GM19468 (cell line): ENCODE data around the gene DSCAML1.

Experiments
- ATAC-seq: cut with Tn5 transposase; IDR thresholded peaks from one replicate; pipeline ENCODE4 v1.9.1; 2021; ENCODE audit warnings: mild to moderate bottlenecking, moderate library complexity, moderate number of reproducible peaks; ENCODE audit not compliant: unreplicated experiment; ENCODE audit errors: extremely low read depth

DSCAML1 gene

DNA sequence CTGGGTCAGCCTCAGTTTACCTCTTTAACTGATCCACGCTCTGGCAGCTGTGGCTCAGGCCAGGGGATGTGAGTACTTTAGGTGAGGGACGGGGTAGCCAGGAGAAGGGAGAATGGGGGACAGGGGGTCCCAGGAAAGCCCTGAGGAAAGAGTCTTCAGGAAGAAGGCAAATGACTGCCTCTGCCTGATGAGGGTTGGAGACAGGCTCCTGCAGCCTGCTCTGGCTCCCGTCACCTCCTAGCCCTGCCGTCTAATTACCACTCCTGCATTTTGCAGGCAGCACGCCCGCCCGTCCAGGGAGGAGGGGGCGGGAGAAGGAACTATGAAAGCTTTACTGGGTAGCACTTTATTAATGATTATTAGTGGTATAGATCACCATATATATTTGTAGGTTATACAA, 352.8 kb downstream of the DSCAML1 start:
- ATAC-seq, result no peak

DNA sequence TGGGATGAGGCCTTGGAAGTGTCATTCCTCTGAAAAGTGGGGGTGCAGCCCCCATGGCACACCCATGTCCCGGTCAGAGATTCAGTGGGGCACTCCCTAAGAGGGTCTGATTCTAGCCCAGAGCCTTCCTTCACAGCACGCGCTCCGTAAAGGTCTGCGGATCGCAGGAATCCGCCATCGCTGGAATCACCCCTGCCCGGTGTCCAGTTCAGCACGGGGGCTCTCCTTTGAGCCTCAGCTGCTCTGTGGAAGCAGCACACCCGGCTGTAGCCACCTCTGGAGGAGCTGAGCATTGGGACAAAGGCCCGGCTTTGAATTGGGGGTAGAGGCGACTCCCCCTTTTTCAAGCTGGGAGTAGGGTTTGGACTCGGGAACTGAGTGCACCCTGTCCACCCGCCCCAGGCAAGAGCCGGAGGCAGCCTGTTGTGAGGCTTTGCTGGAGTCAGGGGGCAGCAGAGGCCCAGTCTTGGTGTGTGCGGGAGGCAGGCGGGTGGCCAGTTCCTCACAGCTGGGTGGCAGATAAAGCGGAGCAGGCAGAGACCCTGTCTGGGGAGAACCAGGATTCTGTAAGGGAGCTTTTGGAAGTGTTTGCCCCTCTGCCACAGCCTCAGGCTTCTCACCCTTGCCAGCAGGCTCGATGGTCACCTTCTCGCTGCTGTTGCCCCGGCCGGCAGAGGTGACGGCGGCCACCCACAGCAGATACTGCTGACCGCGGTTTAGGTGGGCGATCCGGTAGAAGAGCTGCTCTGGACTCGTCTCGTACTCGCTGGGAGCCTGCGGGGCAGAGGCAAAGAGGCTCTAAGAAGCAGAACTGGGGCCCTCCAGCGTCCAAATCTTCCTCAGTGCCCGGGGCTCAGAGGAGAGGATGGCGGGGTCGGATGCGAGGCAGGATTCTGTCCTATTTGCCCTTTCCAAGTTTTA, 353.5 kb downstream of the DSCAML1 start:
- ATAC-seq, result no peak

DNA sequence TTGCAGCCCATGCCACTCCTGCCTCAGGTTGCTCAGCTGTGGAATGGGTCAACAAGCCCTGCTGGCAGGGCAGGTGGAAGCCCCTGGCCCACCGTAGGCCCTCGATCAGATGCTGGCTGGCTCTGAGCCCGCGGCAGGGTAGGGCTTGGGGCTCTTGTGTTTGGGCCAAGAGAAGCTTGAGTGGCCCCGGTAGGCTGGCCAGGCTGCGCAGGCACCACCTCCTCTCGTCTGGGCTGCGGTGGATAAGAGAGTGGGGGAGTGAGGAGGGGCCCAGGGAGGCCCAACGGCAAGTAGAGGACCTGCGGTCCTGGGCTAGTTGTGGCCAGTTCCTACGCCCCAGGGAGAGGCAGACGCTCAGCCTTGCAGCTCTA, 354.2 kb downstream of the DSCAML1 start:
- ATAC-seq, result no peak

DNA sequence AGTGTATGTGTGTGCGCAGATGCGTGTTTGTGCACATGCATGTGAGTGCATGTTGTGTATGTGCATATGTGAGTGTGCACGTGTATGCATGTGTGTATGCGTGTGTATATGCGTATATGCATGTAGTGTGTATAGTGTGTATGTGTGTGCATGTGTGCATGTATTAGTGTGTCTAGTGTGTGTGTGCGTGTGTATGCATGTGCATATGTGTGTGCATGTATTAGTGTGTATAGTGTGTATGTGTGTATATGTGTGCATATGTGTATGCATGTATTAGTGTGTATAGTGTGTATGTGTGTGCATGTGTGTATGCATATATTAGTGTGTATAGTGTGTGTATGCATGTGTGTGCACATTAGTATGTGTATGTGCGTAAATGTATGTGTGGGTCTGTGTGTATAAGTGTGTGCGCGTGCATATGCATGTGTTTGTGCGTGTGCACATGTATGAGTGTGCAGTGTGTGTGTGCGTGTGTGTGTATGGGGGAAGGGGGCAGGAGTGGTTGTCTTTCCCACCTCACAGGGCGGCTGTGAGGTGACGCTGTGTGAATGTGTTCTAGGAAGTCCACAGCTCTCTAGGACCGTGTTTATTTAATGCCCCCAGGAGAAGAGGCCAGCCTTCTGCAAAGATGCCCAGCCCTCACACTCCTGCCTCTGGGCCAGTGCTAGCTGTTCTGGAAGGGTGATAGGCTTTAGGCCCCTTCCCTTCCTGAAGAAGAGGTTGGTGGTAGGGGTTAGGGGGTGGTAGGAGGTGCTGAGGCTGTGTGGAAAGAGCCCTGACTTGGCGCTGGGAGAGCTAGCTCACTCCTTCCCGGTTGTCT, 354.8 kb downstream of the DSCAML1 start:
- ATAC-seq, result no peak

DNA sequence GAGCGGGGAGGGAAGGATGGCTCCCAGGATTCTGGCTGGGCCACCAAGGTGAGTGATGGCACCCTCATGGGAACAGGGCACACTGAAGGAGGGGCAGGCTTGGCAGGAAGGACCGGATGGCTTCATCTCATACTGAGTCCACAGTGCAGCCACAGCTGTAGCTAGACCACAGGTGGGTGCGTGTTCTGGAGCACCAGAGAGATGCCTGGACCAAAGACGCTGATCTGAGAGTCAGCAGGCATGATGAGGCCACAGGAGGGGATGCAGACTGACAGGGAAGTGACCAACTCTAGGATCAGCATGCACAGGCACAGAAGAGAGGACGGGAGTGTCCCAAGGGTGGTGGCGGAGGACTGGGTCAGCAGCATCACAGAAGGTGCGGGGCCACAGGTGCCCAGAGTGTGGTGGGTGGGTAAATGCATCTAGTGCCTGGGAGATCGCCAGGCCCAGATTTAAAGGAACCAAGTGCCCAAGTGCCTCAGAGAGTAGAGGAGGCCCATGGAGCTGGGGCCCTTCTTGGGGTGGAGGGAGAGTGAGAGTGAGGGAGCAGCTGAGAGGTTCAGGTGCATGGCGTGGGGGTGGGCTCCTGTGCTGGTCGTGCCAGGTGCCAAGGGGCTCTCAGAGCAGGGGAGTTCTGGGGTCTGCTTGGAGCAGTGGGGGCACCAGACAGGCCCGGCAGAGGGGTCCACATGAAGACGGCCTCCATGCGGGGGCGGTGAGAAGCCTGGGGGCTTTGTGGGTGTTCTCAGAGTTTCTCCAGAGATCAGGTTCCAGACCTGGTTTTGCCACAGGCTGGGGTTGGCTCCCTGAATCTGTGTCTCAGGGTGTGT, 355.7 kb downstream of the DSCAML1 start:
- no peak for ATAC-seq

DNA sequence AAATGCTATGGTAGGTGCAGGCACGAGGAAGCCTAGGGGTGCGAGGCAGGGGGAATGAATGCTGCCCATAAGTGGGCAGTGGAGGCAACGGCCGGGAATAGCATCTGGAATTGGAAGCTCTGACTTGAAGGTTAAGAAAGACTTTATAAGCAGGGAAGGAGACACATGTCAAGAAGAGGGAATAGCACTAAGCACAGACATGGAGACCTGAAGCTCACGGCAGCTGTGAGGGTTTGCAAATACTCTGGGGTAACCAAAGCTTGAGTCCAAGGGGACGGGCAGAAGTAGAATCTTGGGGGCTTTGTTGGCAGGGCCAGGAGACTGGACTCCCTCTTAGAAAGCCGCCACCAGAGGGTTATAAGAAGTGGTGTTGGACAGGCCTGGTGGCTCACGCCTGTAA, 356.8 kb downstream of the DSCAML1 start:
- no peak for ATAC-seq

DNA sequence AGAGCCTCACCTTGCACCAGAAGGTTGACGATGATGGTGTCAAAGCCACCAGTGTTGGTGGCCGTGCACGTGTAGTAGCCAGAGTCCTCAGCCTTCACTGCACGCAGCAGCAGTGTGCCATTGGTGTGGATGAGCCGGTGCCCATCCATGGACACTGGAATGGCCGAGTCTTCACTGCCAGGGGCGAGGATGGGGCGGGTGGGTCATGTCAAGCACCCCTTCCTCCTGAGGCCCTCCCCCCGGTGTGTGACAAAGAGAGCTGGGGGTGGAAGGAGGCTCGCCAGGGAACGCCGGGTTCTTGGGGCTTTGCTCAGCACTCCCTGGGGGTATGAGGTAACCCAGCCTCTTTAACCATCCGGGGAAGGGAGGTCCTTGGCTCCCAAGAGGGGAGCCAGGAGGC, 357.8 kb downstream of the DSCAML1 start:
- no peak for ATAC-seq

DNA sequence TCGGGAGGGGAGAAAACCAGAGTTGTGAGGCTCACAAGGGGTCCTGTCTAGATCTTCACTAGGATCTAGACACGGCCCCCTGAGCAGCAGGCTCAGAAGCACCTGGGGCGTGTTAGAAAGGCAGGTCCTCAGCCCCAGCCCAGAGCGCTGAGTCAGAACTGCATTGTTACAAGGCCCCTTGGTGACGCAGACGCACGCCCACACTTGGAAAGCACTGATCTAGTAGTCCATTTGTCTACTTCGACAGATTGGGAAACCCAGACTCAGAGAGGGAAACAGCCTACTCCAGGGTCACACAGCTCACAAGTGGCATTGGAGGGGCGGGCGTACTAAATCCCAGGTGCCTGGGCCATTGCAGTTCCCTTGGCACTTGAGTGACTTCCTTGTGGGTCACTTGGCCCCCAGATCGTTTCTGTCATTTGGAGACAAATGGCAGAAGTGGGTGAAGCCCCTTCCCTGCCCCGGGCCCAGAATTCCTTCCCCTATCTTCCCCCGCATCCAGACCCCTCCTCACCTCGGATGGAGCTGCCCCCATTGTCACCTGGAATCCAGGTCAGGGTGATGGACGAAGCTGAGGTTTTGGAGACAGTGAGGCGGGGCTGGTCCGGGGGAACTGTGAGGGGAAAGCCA, 358.5 kb downstream of the DSCAML1 start:
- no peak for ATAC-seq

DNA sequence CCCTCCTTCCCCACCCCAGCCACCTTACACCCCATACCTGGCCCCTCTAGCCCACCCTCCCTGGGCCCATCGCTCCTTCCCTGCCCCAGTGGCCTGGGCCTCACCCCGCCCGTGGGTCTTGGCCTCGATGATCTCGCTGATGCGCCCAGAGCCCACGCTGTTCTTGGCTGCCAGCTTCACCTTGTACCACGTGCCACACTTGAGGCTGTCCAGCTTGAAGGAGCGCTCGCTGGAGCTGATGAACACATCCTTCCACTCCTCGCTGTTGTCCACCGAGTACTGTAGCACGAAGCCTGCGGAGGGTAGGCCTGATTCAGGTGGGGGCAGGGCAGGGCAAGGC, 359.3 kb downstream of the DSCAML1 start:
- ATAC-seq, result no peak

DNA sequence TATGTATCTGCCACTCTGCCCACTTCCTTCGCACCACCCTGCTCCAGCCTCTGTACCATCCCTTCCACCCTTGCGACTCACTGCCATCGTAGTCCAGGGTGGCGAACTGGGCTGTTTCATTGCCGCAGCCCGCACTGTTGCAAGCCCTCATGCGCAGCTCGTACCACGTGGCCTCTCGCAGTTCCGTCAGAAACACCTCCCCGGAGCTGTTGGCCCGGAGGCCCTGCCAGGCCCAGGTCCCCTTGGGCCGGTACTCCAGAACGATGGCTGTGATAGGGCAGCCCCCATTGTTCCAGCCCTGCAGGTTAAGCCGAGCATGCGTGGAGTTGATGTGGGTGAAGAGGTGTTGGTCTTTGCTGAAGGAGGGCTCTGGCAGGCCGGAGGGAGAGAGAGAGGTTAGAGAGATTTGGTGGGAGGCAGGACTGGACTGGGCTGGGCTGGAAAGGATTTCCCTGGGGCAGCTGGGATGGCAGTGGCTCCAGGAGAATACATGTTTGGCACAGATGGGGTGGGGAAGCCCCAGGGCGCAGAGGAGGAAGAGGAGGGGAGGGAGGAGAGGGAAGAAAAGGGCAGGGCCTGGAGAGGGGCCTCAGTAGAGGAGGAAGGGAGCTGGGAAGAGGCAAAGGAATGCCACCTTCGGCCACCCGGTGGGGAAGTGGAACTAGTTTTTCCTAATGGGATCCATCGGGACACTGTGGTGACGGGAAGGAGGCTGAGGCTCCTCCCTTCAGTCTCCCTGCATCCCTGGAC, 359.8 kb downstream of the DSCAML1 start:
- no peak for ATAC-seq

DNA sequence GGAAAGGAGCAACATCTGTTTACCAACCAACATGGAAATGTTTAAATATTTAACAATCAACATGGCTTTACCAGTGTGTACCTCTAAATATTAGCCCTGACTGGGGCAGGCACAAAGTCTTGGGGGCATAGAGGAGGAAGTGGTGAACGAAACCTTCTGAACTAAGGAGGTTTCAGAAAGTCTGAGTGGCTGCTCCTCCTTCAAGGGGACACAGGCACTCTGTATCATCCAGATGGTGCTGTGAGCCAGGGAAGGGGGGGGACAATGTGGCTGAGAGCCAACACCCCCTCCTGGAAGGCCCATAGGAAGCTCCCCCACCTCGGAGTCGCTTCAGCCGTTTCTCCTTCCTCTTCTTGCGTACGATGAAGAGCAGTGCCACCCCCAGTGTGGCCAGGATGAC, 361.7 kb downstream of the DSCAML1 start:
- ATAC-seq, result no peak

DNA sequence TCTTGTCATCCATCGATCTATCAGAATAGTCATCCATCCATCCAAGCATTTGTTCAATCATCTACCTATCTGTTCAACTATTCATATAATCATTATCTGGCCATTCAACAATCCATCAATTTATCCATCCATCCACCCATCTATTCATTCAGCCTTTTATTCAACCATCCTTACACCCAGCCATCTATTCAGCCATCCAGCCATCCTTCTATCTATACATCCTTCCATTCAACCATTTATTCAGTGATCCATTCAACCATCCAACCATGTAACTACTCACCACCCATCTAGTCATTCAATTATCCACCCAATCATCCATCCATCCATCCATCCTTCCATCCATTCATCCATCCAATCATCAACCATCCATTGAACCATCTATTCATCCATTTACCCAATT, 362.5 kb downstream of the DSCAML1 start:
- no peak for ATAC-seq

DNA sequence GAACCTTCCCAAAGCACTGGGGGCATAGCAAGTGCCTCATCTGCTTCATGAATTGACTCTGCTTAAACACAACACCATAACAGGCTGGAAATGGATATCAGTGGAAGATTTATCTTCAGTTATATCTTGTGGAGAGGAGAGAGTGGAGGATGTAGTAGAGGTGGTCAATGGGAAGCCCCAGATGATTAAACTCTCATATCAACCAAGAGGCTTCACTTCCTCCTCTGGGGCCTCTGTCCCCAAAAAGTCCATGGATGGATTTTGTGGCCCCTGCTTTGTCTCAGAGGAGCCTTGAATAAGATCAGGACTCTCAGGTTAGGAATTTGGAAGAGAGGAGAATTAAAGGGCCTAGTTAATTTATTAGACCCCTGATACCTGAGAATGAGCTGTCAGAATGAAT, 363.3 kb downstream of the DSCAML1 start:
- ATAC-seq, result no peak

DNA sequence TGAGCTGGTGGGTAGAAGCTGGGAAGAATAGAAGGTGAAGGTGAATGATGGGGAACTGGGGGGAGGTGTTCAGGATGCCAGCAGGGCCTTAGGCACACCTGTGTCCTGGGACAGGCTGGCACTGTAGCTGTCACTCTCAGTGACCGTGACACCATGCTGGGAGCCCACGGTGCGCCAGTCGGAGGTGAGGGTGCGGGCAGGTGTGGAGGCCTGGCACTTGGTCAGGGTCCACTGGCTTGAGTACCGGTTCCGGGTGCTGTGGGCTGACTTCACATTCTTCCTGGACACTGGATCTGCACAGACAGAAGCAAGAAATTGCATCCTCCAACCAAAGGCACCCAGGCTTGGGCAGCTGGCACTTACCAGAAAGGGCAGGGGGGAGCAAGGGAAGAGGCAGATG, 365.6 kb downstream of the DSCAML1 start:
- ATAC-seq, result no peak

DNA sequence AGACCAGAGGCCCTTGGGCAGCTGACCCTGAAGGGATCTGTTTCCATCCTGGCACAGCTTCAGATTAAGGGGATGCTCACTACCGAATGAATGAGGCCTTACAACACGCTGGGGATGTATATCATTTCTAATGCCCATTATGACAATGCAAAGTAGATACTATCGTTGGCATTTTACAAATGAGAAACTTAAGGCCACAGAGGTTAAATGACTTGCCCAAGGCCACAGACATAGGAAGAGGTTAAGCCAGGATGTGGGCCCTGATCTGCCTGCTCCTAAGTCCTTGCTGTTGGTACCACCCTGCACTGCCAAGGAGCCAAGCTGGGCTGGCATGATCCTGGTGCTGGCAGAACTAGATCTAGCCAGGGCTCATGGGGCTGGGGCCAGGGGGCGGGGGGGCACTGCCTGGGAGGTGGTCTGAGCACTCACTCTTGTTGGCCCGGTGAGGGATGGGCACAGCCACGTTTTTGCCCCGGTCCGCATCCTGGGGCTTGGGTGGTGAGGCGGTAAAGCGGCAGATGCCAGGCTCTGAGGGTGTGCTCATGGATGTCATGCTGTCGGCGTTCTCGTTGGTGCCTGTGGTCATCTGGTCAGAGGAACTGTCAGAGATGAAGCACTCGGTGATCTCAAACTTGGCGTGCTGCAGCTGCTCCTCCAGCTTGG, 366.6 kb downstream of the DSCAML1 start:
- ATAC-seq, result no peak

DNA sequence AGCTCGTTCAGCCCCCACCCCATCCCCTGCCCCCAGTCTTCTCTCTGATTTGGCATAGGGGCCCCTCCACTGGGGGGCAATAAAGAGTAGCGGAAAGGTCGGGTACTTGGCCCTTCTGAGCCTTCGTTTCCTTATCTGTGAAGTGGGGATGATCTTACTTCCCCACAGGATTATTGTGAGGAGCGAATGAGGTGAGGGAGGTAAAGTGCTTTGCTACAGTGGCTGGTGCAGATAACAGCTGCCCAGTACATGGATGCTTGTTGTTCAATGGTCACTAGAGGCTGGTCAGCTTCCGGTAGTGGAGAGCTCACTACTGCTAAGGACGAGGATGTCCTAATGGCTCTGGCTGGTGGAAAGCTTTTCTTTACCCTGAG, 368.2 kb downstream of the DSCAML1 start:
- ATAC-seq, result no peak

DNA sequence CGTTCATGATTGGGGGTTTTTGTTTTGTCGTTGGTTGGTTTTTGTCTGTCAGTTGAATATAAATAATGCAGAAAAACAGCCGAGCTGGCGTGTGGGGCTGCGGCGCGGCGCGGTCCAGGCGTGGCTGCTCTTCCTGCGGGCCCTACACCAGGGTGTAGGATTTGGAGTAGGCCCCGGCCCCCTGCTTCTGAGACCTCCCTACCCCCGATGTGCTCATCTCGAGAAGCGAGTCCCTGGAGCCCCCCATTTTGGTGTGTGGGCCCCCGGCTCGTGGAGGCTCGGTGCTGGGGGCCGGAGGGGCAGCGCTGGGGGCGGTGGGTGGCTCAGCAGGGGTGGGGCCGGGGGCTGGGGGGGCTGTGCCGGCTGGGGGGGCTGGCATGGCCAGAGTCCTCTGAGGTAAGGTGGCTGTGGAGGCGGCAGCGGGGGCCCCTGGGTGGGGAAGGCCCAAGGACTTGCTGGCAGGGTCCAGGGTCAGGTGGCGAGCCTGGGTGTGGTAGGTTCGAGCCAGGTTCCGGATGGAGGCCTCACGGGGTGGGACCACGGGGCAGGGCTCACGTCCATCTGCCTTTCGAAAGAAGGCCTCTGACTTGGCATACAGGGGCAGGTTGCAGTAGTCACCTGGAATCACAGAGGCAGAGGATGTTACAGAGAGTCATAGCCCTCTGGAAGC, 368.7 kb downstream of the DSCAML1 start:
- ATAC-seq, result no peak

DNA sequence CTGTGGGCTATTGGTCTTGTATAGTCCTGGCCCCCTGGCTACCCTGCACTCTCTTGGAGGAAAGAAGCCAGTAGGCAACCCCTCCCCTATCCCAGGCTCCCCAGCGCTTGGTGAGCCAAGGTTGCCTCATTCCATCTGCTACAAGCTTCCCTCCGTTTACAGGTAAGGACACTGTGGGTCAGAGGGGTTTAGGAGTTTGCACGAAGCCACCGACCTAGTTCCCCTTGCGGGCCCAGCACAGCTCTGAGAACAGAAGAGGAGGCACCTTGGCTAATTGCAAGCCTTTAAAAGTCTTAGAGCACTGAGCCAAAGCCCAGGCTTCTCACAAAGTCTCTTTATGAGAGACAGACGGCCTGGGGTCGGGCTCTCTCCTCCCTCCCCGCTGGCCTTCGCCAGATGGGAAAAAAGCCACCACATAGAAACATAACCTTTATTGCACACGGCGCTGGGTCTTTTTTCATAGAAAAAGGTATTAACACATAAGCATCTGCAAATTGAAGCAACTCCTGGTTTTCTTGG, 369.6 kb downstream of the DSCAML1 start:
- no peak for ATAC-seq
